DMS153 (cell line): ENCODE measurements around the gene MCF2L.
A peak's percentile ranks its signal among the peaks of the same experiment; 100 is the strongest.

Experiments
- DNase-seq: peaks from one replicate; lab custom pipeline; 2025; lab: John Stamatoyannopoulos, UW

Gene MCF2L

GRCh38 chr13:112997188-112998130 lies 28.4 kb downstream of the MCF2L start:
- DNase-seq = no peak

- no peak for DNase-seq
These were observed 29.7 kb downstream of the MCF2L start for GRCh38 chr13:112998521-112999280.

GRCh38 chr13:112999414-113000177 lies 30.6 kb downstream of the MCF2L start:
- no peak for DNase-seq

- DNase-seq = no peak
These were observed 31.6 kb downstream of the MCF2L start for GRCh38 chr13:113000575-113000974.

- peak; percentile 89 for DNase-seq
These were observed 32.5 kb downstream of the MCF2L start for GRCh38 chr13:113001241-113002140.

GRCh38 chr13:113002206-113002912 lies 33.3 kb downstream of the MCF2L start:
- DNase-seq = peak; percentile 76

GRCh38 chr13:113002913-113003290 lies 33.9 kb downstream of the MCF2L start:
- no peak for DNase-seq

- DNase-seq = no peak
These were observed 35.1 kb downstream of the MCF2L start for GRCh38 chr13:113004126-113004525.

GRCh38 chr13:113005076-113005865 lies 36.3 kb downstream of the MCF2L start:
- no peak for DNase-seq

- DNase-seq = no peak
These were observed 37.0 kb downstream of the MCF2L start for GRCh38 chr13:113005997-113006396.

GRCh38 chr13:113006660-113007059 lies 37.6 kb downstream of the MCF2L start:
- DNase-seq = no peak

- no peak for DNase-seq
These were observed 39.8 kb downstream of the MCF2L start for GRCh38 chr13:113008851-113009250.

GRCh38 chr13:113009743-113010509 lies 40.9 kb downstream of the MCF2L start:
- peak; percentile 14 for DNase-seq

GRCh38 chr13:113010510-113010865 lies 41.5 kb downstream of the MCF2L start:
- no peak for DNase-seq

- no peak for DNase-seq
These were observed 44.3 kb downstream of the MCF2L start for GRCh38 chr13:113013303-113013702.

GRCh38 chr13:113013878-113014751 lies 45.1 kb downstream of the MCF2L start:
- DNase-seq = no peak

- DNase-seq = no peak
These were observed 46.0 kb downstream of the MCF2L start for GRCh38 chr13:113014752-113015745.
